ENCODE data around the gene AXL.
"Not testable (repeated sequence)": the region's sequence is repeated elsewhere in the genome, so short reads cannot be mapped to it uniquely, and the experiment has no call there.

AXL gene

DNA sequence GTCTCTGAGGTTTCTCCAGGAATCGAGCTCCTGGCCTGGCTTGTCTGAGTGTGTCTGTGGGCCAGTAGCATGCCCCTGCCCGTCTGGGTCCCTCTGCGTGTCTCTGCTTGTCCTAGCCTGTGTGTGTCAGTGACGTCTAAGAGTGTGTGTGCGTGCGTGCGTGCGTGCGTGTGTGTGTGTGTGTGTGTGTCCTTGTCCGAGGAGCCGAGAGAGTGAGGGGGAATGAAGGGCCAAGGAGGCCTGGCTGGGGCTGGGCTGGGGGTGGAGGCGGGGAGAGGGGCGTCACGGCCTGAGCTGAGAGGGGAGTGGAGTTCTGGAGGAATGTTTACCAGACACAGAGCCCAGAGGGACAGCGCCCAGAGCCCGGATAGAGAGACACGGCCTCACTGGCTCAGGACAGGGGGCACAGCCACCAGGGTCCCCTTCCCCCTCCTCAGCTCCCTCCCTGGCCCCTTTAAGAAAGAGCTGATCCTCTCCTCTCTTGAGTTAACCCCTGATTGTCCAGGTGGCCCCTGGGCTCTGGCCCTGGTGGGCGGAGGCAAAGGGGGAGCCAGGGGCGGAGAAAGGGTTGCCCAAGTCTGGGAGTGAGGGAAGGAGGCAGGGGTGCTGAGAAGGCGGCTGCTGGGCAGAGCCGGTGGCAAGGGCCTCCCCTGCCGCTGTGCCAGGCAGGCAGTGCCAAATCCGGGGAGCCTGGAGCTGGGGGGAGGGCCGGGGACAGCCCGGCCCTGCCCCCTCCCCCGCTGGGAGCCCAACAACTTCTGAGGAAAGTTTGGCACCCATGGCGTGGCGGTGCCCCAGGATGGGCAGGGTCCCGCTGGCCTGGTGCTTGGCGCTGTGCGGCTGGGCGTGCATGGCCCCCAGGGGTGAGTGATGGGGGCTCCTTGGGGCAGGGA is at the start of gene AXL:
Gene AXL (plus strand): TSS at position 609 of the 893 bp plus-strand sequence. CDS start 170 bp downstream, at position 779.
- DNase-seq: no peak

DNA sequence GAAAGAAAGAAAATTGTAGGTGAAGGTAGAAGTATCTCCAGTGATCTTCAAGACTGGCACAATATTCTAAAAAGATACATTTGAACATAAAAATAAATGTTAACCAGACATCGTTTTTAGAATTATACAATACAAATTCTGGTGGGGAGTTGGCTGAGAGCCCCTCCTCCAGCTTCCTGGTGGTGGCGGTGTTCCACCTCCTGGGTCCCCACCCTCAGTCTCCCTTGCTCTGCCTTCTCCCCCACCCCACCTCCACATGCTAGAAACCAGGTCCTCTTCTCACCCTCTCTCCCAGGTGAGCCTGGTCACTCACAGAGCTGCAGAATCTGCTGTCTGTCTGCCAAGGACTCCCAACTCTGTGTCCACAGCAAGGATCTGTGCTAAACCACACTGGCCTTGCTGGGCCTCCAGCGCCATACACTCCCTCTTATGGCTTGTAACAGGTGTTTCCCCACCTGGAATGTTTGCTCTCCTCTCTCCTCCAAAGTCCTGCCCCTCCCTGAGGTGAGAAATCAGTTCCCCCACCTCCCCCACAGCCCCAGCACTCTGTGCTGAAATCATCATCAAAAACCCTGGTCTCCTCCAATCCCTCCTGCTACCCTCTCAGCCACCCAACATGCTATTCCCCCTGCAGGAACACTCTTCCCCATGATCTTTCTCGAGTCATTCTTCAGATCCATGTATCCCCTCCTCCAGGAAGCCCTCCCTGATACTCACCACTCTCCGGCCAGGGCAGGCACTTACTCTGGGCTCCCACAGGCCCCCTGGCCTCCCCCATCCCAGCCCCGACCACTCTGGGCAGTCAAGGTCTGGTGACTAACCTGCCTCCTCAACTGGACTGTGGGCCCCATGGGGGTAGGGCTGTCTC is 46.5 kb upstream of the AXL start:
- DNase-seq: no peak

DNA sequence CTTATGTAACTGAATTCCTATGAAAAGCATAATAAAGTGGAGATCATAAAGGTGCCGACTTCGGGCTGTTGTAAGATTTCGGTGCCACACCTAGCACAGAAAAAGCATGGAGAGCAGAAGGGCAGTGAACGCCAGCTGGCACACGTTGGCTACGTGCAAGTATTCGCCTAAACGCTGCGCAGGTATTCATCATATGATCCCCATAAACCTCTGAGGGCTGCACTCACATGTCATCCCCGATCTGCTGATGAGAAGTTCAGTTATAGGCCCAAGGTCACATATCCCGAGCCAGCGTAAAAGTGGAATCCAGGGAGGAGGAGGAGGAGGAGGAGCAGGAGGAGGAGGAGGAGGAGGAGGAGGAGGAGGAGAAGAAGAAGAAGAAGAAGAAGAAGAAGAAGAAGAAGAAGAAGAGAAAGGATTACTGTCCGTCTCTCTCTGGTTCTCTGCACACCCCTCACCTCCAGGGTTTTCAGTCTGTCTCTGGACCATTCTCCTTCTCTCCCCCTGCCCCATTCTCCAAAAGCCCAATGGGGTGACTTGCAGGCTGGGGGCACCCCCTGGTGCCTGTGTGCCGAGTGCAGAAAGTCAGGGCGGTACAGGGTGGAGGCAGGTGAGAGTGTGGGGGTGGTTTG is 44.6 kb upstream of the AXL start:
- DNase-seq: no peak

DNA sequence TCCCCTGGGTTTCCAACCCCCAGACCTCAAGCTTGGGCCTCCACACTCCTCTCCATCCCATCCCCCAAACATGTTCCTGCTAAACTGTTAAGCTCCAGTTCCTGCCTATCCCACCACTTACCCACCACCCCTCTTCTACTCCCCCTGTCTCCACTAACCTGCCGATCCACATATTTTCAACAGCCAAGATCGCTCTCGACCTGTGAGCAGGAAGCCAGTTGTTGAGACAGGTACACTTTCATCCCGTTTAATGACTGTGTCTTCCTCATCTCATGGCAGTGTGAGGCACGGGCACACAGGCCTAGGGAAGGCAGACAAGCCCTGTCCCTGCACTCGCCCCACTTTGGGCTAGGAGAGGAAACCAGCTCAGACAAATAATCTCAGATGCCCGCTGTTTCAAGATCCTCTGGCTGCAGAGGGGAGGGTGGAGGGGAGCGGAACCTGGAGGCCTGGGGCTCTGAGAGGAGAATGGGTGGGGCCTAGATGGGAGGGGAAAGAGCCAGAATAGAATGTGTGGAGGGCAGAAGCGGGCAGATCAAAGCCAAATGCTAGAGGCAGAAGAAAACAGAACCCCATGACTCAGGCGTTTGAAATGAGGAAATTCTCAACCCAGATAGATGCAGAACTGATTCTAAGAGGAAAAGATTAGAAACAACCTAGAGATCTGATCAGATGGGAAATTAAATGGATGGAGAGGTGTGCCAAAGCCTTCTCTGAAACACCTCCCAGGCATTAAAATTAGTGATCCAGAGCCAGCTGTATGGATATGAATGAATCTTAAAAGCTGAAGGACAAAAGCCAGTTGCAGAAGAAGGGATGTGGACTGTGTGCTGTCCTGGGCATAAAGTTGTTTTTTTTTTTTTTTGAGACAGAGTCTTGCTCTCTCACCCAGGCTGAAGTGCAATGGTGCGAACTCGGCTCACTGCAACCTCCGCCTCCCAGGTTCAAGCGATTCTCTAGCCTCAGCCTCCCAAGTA is 42.9 kb upstream of the AXL start:
- DNase-seq: no peak

DNA sequence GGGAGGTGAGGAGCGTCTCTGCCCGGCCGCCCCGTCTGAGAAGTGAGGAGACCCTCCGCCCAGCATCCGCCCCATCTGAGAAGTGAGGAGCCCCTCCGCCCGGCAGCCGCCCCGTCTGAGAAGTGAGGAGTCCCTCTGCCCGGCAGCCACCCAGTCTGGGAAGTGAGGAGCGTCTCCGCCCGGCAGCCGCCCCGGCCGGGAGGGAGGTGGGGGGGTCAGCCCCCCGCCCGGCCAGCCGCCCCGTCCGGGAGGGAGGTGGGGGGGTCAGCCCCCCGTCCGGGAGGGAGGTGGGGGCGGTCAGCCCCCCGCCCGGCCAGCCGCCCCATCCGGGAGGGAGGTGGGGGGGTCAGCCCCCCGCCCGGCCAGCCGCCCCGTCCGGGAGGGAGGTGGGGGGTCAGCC is 38.9 kb upstream of the AXL start:
- DNase-seq: not testable (repeated sequence)

DNA sequence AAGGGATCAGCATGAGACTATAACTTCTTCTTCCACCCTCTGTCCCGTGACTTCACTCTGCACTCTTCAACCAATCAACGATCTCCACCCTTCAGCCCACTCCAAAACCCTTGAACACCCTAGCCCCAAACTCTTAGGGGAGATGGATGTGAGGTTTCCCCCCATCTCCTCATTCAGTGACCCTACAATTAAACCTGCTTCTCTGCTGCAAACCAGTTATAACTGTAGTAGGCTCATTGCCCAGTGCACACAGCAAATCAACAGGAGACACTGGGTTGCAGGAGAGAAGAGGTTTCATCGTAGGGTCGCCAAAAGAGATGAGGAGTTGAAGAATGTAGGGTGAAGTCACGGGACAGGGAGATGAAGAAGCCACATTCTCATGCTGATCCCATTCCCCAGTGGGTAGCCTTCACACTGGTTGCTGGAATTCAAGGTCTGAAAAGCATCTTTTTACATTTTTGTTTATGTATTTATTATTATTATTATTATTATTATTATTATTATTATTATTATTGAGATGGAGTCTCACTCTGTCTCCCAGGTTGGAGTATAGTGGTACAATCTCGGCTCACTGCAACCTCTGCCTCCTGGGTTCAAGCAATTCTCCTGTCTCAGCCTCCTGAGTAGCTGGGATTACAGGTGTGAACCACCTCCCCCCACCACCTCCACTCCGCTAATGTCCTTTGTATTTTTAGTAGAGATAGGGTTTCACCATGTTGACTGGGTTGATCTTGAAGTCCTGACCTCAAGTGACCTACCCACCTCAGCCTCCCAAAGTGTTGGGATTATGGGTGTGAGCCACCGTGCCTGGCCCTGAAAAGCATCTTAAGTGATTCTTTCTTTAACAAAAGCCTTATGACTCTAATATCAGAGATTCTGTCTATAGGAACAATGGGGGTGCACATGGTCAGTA is 31.8 kb upstream of the AXL start:
- no peak for DNase-seq

DNA sequence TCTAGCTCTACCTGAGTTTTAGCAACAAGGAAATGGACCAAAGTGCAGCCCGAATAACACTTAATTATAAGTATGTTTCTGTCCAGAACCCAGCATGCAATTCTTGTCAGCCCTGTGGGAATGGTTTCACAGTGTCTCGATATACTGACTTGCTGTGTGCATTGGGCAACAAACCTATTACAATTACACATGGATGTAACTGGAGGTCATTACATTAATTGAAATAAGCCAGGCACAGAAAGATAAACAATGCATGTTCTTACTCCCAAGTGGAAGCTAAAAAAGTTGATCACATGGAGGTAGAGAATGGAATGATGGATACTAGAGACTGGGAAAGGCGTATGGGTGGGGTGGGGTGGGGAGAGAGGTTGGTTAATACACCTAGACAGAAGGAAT is 31.1 kb upstream of the AXL start:
- no peak for DNase-seq

DNA sequence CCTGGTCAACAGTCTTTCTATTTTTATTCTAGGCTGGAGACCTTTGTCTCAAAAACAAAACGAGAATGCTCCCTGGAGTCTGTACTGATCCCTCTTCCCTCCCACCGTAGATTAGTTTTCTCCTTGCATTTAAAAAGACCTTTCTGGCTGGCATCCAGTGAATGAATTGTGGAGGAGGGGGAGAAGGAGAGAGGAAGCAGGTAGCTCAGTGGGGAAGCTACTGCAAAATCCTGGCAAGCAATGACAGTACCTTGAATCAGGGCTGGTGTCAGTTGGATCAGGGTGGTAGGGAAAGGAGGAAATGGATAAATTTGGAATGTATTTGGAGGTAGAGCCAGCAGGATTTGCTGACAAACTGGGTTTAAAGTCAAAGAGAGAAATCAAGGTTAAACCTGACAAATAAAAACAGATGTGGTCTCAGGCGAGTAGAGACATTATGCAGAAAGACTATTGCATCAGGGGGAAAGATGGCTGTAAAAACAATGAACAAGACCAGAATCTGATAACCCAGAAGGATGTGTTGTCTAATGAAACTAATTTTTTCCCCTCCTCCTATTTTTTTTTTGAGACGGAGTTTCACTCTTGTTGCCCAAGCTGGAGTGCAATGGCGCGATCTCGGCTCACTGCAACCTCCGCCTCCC is 29.5 kb upstream of the AXL start:
- no peak for DNase-seq

DNA sequence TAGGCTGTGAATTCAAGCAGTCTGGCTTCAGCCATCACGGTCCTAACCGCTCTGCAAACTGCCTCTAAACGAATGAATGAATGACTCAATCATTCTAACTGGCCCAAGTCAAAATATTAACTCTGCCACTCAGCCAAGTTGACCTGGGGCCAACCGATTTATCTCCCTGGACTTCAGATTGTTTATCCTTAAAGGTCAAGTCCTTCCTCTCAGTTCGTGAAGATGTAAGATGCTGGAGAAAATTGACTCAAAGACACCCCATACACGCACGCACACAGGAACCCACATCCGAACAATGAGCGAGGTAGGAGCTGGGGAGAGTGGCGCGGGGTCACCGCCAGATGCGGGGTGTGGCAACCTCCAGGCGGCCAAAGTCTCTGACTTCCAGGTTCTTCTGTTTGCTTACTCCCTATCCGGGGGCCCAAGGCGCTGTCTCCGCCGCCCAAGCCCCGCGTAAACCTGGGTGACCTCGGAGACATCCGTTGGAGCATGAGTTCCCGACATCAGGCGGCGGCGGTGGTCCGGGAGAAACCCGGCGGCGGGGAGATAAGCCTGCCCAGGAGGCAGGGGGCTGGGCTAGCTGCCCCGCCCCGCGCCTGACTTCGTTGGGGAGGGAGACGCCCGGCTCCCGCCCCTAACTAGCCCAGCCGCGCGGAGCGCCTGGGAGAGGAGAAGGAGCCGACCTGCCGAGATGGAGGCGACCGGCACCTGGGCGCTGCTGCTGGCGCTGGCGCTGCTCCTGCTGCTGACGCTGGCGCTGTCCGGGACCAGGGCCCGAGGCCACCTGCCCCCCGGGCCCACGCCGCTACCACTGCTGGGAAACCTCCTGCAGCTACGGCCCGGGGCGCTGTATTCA is 26.2 kb upstream of the AXL start, which contains the start of gene CYP2S1:
Gene CYP2S1 (plus strand): TSS at position 646 of the 856 bp plus-strand sequence. CDS start 46 bp downstream, at position 692.
- no peak for DNase-seq

DNA sequence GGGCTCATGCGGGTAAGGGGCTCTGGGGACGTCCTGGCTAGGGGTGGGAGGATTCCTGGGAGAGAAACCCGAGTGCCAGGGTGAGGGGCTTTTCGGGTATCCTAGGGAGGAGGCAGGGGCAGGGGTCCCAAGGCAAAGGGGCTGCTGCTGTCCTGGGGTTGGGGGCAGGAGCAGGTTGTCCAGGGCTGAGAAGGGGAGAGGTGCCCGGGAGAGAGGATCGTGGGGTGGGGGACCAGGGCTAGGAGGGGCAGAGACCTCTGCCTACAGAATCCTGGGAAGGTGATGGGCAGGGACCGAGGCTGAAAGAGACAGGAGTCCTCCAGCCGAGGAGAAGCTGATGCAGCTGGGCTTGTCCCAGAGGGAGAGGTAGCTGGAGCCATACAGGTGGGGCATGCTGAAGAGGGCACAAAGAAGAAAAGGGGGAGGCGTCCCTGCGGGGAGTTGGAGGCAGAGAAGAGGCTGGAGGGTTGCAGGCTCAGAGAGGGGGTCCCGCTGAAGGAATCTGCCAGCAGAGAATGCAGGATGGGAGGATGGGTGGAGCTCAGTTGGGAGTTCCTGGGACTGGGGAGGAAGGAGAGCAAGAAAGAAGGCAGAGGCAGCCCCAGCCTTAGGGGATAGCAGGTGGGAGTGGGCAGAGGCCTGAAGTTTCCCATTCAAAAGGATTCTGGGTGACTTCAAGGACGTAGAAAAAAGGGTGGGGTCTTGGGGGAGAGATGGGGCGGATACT is 25.4 kb upstream of the AXL start:
- DNase-seq: no peak

DNA sequence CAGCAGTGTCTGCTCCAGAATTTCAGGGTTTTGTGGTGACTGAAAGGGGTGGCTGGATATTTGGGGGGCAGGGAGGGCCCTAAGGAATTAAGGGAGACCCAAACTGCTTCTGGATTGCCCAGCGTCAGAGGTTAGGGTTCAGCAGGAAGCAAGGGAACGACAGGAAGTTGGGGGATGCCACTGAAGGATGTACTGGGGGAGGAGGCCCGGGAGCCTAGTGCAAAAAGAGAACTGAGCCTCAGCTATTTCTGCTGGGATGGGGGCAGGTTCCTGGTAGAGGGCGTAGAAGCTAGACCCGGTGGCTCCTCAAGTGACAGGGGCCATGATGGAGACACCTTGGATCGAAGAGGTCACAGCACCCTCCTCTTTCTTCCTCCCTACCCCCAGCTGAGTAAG is 24.9 kb upstream of the AXL start:
- DNase-seq: no peak

DNA sequence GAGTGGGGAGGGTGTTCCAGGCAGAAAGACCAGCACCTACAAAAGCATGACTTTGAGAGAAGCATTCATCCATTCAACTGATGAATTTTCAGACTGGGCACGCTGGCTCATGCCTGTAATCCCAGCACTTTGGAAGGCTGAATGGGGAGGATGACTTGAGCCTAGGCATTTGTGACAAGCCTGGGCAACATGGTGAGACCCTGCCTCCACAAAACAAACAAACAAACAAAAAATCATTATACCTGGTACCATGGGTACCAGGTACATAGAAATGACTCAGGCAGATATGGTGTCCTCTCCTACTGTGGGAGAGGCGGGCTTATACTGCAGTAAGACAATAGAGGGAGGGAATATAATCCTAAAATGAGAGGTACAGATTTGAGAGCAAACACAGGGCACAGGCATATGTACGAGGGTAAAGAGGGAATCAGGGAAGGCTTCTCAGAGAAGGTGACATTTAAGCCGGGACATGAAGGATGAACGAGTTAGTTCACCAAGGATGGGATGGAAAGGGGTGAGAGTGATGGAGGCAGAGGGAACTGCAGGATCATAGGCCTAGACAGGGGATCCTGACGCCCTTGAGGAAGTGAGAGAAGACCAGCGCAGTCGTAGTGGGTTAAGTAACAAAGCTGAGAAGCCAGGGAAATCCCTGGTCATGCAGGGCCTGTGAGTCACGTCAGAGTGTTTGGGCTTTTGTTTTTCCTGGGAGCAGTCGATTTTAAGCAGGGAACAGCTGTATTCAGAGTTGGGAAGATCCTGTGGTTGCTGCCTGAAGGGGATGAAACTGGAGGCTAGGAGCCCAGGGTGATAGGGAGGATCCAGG is 23.1 kb upstream of the AXL start:
- DNase-seq: no peak

DNA sequence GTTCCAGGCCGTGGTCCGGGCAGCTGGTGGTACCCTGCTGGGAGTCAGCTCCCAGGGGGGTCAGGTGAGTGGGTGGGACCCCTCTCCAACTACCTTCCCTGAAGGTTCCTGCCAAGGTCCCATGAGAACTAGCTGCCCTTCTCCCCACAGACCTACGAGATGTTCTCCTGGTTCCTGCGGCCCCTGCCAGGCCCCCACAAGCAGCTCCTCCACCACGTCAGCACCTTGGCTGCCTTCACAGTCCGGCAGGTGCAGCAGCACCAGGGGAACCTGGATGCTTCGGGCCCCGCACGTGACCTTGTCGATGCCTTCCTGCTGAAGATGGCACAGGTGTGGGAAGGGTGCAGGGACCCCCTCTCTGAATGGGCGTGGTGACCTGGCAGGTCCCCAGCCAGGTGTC is 20.5 kb upstream of the AXL start:
- no peak for DNase-seq

DNA sequence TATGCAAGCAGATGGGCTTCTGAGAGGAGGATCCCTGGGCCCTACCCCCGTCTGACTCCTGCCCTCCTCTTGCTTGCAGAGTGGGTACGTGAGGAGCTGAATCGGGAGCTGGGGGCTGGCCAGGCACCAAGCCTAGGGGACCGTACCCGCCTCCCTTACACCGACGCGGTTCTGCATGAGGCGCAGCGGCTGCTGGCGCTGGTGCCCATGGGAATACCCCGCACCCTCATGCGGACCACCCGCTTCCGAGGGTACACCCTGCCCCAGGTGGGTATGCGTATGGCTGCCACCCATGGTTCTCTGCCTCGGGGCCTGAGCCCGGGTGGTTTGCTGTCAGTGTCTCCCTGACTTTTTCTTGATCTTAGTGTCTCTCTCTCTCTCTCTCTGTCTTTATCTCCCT is 15.7 kb upstream of the AXL start:
- no peak for DNase-seq

DNA sequence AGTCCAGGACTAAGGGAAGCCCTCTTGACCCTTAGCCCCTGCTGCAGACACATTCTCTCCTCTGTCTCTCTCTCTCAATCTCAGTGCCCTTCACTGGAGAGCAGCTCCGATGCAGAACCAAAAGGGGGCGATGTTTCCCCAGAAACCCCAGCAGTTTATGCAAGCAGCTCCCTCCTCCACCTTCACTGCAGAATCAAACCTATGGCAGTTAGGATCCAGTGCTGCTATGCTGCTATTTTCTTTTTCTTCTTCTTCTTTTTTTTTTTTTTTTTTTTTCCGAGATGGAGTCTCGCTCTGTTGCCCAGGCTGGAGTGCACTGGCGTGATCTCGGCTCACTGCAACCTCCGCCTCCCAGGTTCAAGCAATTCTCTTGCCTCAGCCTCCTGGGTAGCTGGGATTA is 14.7 kb upstream of the AXL start:
- peak; percentile 36 for DNase-seq

DNA sequence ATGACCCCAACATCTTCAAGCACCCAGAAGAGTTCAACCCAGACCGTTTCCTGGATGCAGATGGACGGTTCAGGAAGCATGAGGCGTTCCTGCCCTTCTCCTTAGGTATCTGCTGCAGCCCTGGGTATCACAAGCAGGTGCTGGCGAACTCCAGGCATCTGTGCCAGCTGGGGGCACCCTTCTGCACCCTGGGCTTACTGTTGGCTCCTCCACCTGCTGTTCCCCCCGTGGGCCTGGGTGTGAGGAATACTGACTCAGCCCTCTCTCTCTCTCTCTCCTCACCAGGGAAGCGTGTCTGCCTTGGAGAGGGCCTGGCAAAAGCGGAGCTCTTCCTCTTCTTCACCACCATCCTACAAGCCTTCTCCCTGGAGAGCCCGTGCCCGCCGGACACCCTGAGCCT is 13.0 kb upstream of the AXL start:
- no peak for DNase-seq

DNA sequence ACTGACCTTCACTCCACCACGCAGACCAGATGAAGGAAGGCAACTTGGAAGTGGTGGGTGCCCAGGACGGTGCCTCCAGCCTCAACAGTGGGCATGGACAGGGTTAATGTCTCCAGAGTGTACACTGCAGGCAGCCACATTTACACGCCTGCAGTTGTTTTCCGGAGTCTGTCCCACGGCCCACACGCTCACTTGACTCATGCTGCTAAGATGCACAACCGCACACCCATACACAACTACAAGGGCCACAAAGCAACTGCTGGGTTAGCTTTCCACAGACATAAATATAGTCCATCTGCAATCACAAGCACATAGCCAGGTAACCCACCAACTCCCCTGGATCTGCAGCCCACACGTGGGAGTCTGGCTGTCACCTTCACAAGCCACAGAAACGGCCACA is 12.6 kb upstream of the AXL start:
- no peak for DNase-seq
